IMR-90 (cell line): Measurements from ENCODE around the gene SLC8A1. TPM values are rescaled to one million over a fixed set of nuclear protein-coding genes. Genes with fewer than 3 reads are reported as not detected.

Experiments
- ATAC-seq: fragments of 200-7000 bp; cut with Tn5 transposase; 2 replicates; pipeline ENCODE4 v1.9.1; 2020; ENCODE audit warnings: low read depth, mild to moderate bottlenecking, moderate library complexity
- BruUV-seq: library from RNA; stranded (reverse); fragments of 400-500 nt; replicated peaks from 2 replicates; lab custom pipeline; 2021; lab: Mats Ljungman, UMichigan
- CTCF ChIA-PET: fragments of 300-600 bp; formaldehyde crosslinking; extraction: SDS; loops from one replicate; lab custom pipeline; 2021; ENCODE audit warnings: antibody characterized with exemption; lab: Yijun Ruan, JAX
- POLR2A ChIA-PET: fragments of 300-600 bp; sonication (Branson Sonifier 250); formaldehyde crosslinking; loops from one replicate; lab custom pipeline; 2022; ENCODE audit warnings: antibody characterized with exemption; ENCODE audit not compliant: unreplicated experiment; lab: Charles Lee
- DNase-seq: peaks from one replicate; pipeline ENCODE4 v3.0.0; 2013
- H2AFZ ChIP-seq: replicated peaks from 2 replicates; pipeline ENCODE3; 2013; ENCODE audit warnings: low read length, mild to moderate bottlenecking; ENCODE audit not compliant: poor library complexity
- H2AK5ac ChIP-seq: 2 replicates; pipeline ENCODE4 v1.6.1; 2013; ENCODE audit warnings: low read depth, low read length, inconsistent platforms
- H2AK9ac ChIP-seq: replicated peaks from 2 replicates; pipeline ENCODE3; 2013; ENCODE audit warnings: mild to moderate bottlenecking, low read depth, low read length, moderate library complexity; ENCODE audit not compliant: poor library complexity
- H2BK120ac ChIP-seq: 2 replicates; pipeline ENCODE4 v1.6.1; 2013; ENCODE audit warnings: low read depth, low read length, inconsistent platforms
- H2BK15ac ChIP-seq: 3 replicates; pipeline ENCODE4 v1.6.1; 2013; ENCODE audit warnings: low read depth, low read length, inconsistent platforms
- H2BK20ac ChIP-seq: 2 replicates; pipeline ENCODE4 v1.6.1; 2013; ENCODE audit warnings: low read depth, mild to moderate bottlenecking, inconsistent platforms, low read length, moderate library complexity
- H2BK5ac ChIP-seq: 2 replicates; pipeline ENCODE4 v1.6.1; 2013; ENCODE audit warnings: mild to moderate bottlenecking, low read depth, low read length, inconsistent platforms; ENCODE audit not compliant: poor library complexity, severe bottlenecking
- H3K14ac ChIP-seq: replicated peaks from 2 replicates; pipeline ENCODE4 v1.6.1; 2013; ENCODE audit warnings: low read depth, low read length, inconsistent platforms
- H3K18ac ChIP-seq: 2 replicates; pipeline ENCODE4 v1.6.1; 2013; ENCODE audit warnings: low read depth, low read length, control low read depth
- H3K23ac ChIP-seq: 2 replicates; pipeline ENCODE4 v1.6.1; 2013; ENCODE audit warnings: low read depth, low read length, inconsistent platforms
- H3K27ac ChIP-seq: 2 replicates; pipeline ENCODE4 v1.5.1; 2013; ENCODE audit warnings: mild to moderate bottlenecking, control low read depth, low read length; ENCODE audit not compliant: insufficient read depth
- H3K27me3 ChIP-seq: 2 replicates; pipeline ENCODE4 v1.6.1; 2013; ENCODE audit warnings: low read length; ENCODE audit not compliant: control insufficient read depth, insufficient read depth
- H3K36me3 ChIP-seq: 2 replicates; pipeline ENCODE4 v1.6.1; 2013; ENCODE audit warnings: low read length, mixed read lengths; ENCODE audit not compliant: control insufficient read depth, insufficient read depth
- H3K4ac ChIP-seq: 2 replicates; pipeline ENCODE4 v1.6.1; 2013; ENCODE audit warnings: low read depth, low read length, inconsistent platforms
- H3K4me1 ChIP-seq: 2 replicates; pipeline ENCODE4 v1.6.1; 2013; ENCODE audit warnings: low read length, mixed read lengths; ENCODE audit not compliant: control insufficient read depth, insufficient read depth
- H3K4me2 ChIP-seq: 2 replicates; pipeline ENCODE4 v1.6.1; 2013; ENCODE audit warnings: low read depth, mild to moderate bottlenecking, control low read depth, low read length, moderate library complexity
- H3K4me3 ChIP-seq: 2 replicates; pipeline ENCODE4 v1.5.1; 2013; ENCODE audit warnings: low read depth, mild to moderate bottlenecking, control low read depth, low read length, moderate library complexity; ENCODE audit not compliant: insufficient read depth
- H3K56ac ChIP-seq: 2 replicates; pipeline ENCODE4 v1.6.1; 2013; ENCODE audit warnings: low read length, inconsistent platforms; ENCODE audit not compliant: insufficient read depth; ENCODE audit errors: extremely low read depth
- H3K79me1 ChIP-seq, 2 experiments: 2 replicates each; pipeline ENCODE4 v1.6.1; 2013; ENCODE audit warnings: low read length in 2 of 2, inconsistent platforms in 1 of 2, low read depth in 1 of 2
- H3K9ac ChIP-seq: 2 replicates; pipeline ENCODE4 v1.6.1; 2013; ENCODE audit warnings: low read depth, low read length, control low read depth
- H3K9me1 ChIP-seq: 2 replicates; pipeline ENCODE4 v1.6.1; 2013; ENCODE audit warnings: low read length, inconsistent platforms; ENCODE audit not compliant: insufficient read depth
- H3K9me3 ChIP-seq: 2 replicates; pipeline ENCODE4 v1.6.1; 2013; ENCODE audit warnings: low read length; ENCODE audit not compliant: control insufficient read depth, insufficient read depth
- H4K20me1 ChIP-seq: 2 replicates; pipeline ENCODE4 v1.6.1; 2013; ENCODE audit warnings: low read length, inconsistent platforms; ENCODE audit not compliant: insufficient read depth
- H4K5ac ChIP-seq: 2 replicates; pipeline ENCODE4 v1.6.1; 2013; ENCODE audit warnings: mild to moderate bottlenecking, low read depth, low read length, control low read depth
- H4K8ac ChIP-seq, 2 experiments: 2 replicates each; pipeline ENCODE4 v1.6.1; 2013; ENCODE audit warnings: low read depth in 2 of 2, low read length in 2 of 2, control low read depth in 1 of 2, inconsistent platforms in 1 of 2
- H4K91ac ChIP-seq: 2 replicates; pipeline ENCODE4 v1.6.1; 2013; ENCODE audit warnings: low read depth, low read length, inconsistent platforms; ENCODE audit not compliant: insufficient read depth
- BHLHE40 ChIP-seq: fragments of 150-350 bp; IDR thresholded peaks from 2 replicates; pipeline ENCODE4 v1.6.1; 2016; ENCODE audit warnings: mild to moderate bottlenecking, low read depth, low read length
- CEBPB ChIP-seq: IDR thresholded peaks from 2 replicates; pipeline ENCODE4 v1.6.1; 2012; ENCODE audit warnings: low read depth, low read length, improper control_type of control experiment
- CHD1 ChIP-seq: IDR thresholded peaks from 2 replicates; pipeline ENCODE4 v1.6.1; 2012; ENCODE audit warnings: low read depth, low read length, improper control_type of control experiment
- CTCF ChIP-seq: conservative IDR thresholded peaks from 2 replicates; pipeline ENCODE4 v1.5.1; 2012; ENCODE audit warnings: mild to moderate bottlenecking, low read depth, low read length, improper control_type of control experiment
- ELK1 ChIP-seq: fragments of 150-350 bp; IDR thresholded peaks from 2 replicates; pipeline ENCODE4 v1.6.1; 2016; ENCODE audit warnings: low read depth, mild to moderate bottlenecking, low read length, moderate library complexity, borderline replicate concordance
- FOS ChIP-seq: fragments of 150-350 bp; IDR thresholded peaks from 2 replicates; pipeline ENCODE4 v1.6.1; 2016; ENCODE audit warnings: low read depth, low read length
- MAFK ChIP-seq: IDR thresholded peaks from 2 replicates; pipeline ENCODE4 v1.6.1; 2012; ENCODE audit warnings: low read depth, low read length, improper control_type of control experiment
- MAZ ChIP-seq: IDR thresholded peaks from 2 replicates; pipeline ENCODE4 v1.6.1; 2012; ENCODE audit warnings: low read depth, mild to moderate bottlenecking, low read length, improper control_type of control experiment, moderate library complexity, borderline replicate concordance
- MXI1 ChIP-seq: IDR thresholded peaks from 2 replicates; pipeline ENCODE4 v1.6.1; 2012; ENCODE audit warnings: low read depth, mild to moderate bottlenecking, low read length, moderate library complexity, borderline replicate concordance
- NFE2L2 ChIP-seq: fragments of 150-350 bp; IDR thresholded peaks from 2 replicates; pipeline ENCODE4 v1.6.1; 2016; ENCODE audit warnings: low read depth, mild to moderate bottlenecking, low read length
- POLR2A ChIP-seq: IDR thresholded peaks from 2 replicates; pipeline ENCODE4 v1.6.1; 2012; ENCODE audit warnings: mild to moderate bottlenecking, low read depth, low read length
- RAD21 ChIP-seq: IDR thresholded peaks from 2 replicates; pipeline ENCODE4 v1.6.1; 2012; ENCODE audit warnings: low read length, improper control_type of control experiment
- RCOR1 ChIP-seq: IDR thresholded peaks from 2 replicates; pipeline ENCODE4 v1.6.1; 2012; ENCODE audit warnings: mild to moderate bottlenecking, low read length, improper control_type of control experiment; ENCODE audit not compliant: insufficient replicate concordance
- RFX5 ChIP-seq: IDR thresholded peaks from 2 replicates; pipeline ENCODE4 v1.8.0; 2012; ENCODE audit warnings: low read depth, mild to moderate bottlenecking, low read length, moderate library complexity
- SMC3 ChIP-seq: fragments of 150-350 bp; IDR thresholded peaks from 2 replicates; pipeline ENCODE4 v1.6.1; 2016; ENCODE audit warnings: low read depth, mild to moderate bottlenecking, antibody characterized with exemption, low read length, moderate library complexity
- USF2 ChIP-seq: fragments of 150-350 bp; IDR thresholded peaks from 2 replicates; pipeline ENCODE4 v1.6.1; 2017; ENCODE audit warnings: mild to moderate bottlenecking, antibody characterized with exemption, low read length, low read depth
- WGBS, 2 experiments: methylation state at CpG; one replicate each; pipeline versions ENCODE4 v1.1.5 to v1.1.7; 2013; ENCODE audit warnings: missing lambda C conversion rate in 2 of 2; ENCODE audit not compliant: insufficient read length in 1 of 2; ENCODE audit errors: extremely low coverage in 2 of 2; 5-methylcytosine and 5-hydroxymethylcytosine counted together
- dilution Hi-C: fragments of 300-500 bp; cut with HindIII; formaldehyde crosslinking; loops from one replicate; pipeline ENCODE4 v1.14.3; 2018; ENCODE audit warnings: low sequenced_read_pairs; ENCODE audit not compliant: unreplicated experiment
- in situ Hi-C: fragments of 300-500 bp; cut with MboI; formaldehyde crosslinking; loops from 3 replicates; pipeline ENCODE4 v1.14.3; 2019; ENCODE audit warnings: low sequenced_read_pairs, inconsistent platforms, mixed read lengths
- intact Hi-C: fragments of 100-400 bp; cut with micrococcal nuclease; formaldehyde crosslinking; loops from 2 replicates; pipeline ENCODE4 v1.10.0; 2022
- polyA plus RNA-seq, 3 experiments: library from polyadenylated mRNA; depleted of rRNA; stranded (reverse); fragments of >200 nt; gene quantifications; 2 replicates each; pipeline ENCODE4 v1.2.3, GENCODE V29; 2012; ENCODE audit warnings: low replicate concordance in 1 of 3
- total RNA-seq: library from RNA; depleted of rRNA; stranded (reverse); fragments of >200 nt; gene quantifications from 2 replicates; pipeline ENCODE4 v1.2.3, GENCODE V29; 2012

Gene SLC8A1
- total and polyA plus RNA-seq, 2 of the 4 experiments (the other 2 are of a cell fraction): 7.7 to 57.0 TPM

- H4K91ac ChIP-seq: no peak overlapping the region
- in situ Hi-C loops: no loop called here
- no peak overlapping the region for H3K14ac ChIP-seq
- ChIA-PET POLR2A (no interaction called here), CTCF (interaction anchor here (0.8 to 1.0 kb wide), 2 partner anchors 9 to 41 kb away, joined by 3 read pairs; no protein-coding TSS in a partner anchor)
- dilution Hi-C loops: no loop called here
- peaks cover 19% of the 10 kb centered on the region for H3K4me1 ChIP-seq
- no peak overlapping the region for H2AFZ ChIP-seq
- H2AK5ac ChIP-seq: peak overlapping the region; percentile 49; the same call in 1 of the 2 replicates
- ATAC-seq (no peak), DNase-seq (peak; percentile 22)
- H4K20me1 ChIP-seq: no peaks in the 10 kb centered on the region
- H2BK5ac ChIP-seq: no peak overlapping the region
- no peak overlapping the region for H2BK120ac ChIP-seq
- peak overlapping the region; percentile 68 for H3K23ac ChIP-seq
- no peak overlapping the region for H3K4me3 ChIP-seq
- H3K9me1 ChIP-seq: peaks cover 9% of the 10 kb centered on the region
- H3K79me1 ChIP-seq: peaks cover 10 to 21% of the 10 kb centered on the region in 2 experiments; a peak in 3 of 4 replicates
- no CpG with 5 or more reads among the region's 1 CpG for WGBS, 2 experiments
- no peak overlapping the region for H3K56ac ChIP-seq
- no peaks in the 10 kb centered on the region for H3K27me3 ChIP-seq
- H3K9ac ChIP-seq: no peak overlapping the region
- H3K4ac ChIP-seq: no peak overlapping the region
- no peak overlapping the region for H3K4me2 ChIP-seq
- intact Hi-C loops: loop anchor here (5.0 kb wide), 1 partner anchor 88 kb away; no protein-coding TSS in a partner anchor
- no peak overlapping the region for H3K18ac ChIP-seq
- no peak overlapping the region for H3K27ac ChIP-seq
- no peak for TF ChIP-seq MAFK
- TF ChIP-seq RCOR1: no peak
- TF ChIP-seq MAZ: no peak
- no peak for TF ChIP-seq FOS
- no peak for TF ChIP-seq ELK1
- no peak for TF ChIP-seq CEBPB
- no peak for TF ChIP-seq POLR2A
- no peak for TF ChIP-seq RAD21
- no peak for TF ChIP-seq USF2
- no peak for TF ChIP-seq RFX5
- TF ChIP-seq SMC3: no peak
- TF ChIP-seq CTCF: no peak
- TF ChIP-seq NFE2L2: no peak
- no peak for TF ChIP-seq BHLHE40
- TF ChIP-seq CHD1: no peak
- no peak for TF ChIP-seq MXI1
- no peak overlapping the region; the same call in 1 of the 2 replicates for H4K5ac ChIP-seq
- no peaks in the 10 kb centered on the region for H3K36me3 ChIP-seq
- H2AK9ac ChIP-seq: no peak overlapping the region
- no peak overlapping the region for H4K8ac ChIP-seq
- H3K9me3 ChIP-seq: no peaks in the 10 kb centered on the region
- H2BK20ac ChIP-seq: no peak overlapping the region
- no peak overlapping the region for H2BK15ac ChIP-seq
- no TSS peak for BruUV-seq
Measured at GRCh38 chr2:40284797-40285196, 167.1 kb downstream of the SLC8A1 start.
